Occipital lobe (tissue), 2 donors: ENCODE results near the gene FBXL17. TPM values are rescaled to one million over a fixed set of nuclear protein-coding genes. Genes with fewer than 3 reads are reported as not detected.

Source experiments
- DNase-seq: peaks from one replicate; lab custom pipeline; 2025; lab: John Stamatoyannopoulos, UW
- total RNA-seq: library from RNA; depleted of rRNA; stranded (reverse); fragments of >200 nt; gene quantifications from one replicate; pipeline ENCODE4 v1.2.3, GENCODE V29; 2014

Gene FBXL17
- total RNA-seq, 1 donor from 2014 or later, result 75.0 TPM

GRCh38 chr5:108003178-108003577 lies 378.7 kb downstream of the FBXL17 start:
- DNase-seq, result no peak

- no peak for DNase-seq
Measured at GRCh38 chr5:108001222-108001621, 380.7 kb downstream of the FBXL17 start.

GRCh38 chr5:107997338-107997980 lies 384.4 kb downstream of the FBXL17 start:
- DNase-seq, result no peak

GRCh38 chr5:107993341-107993740 lies 388.6 kb downstream of the FBXL17 start:
- no peak for DNase-seq

- DNase-seq, result no peak
Measured at GRCh38 chr5:107990881-107991810, 390.8 kb downstream of the FBXL17 start.

- no peak for DNase-seq
Measured at GRCh38 chr5:107985144-107985543, 396.8 kb downstream of the FBXL17 start.

- DNase-seq, result no peak
Measured at GRCh38 chr5:107982703-107983425, 399.0 kb downstream of the FBXL17 start.

- no peak for DNase-seq
Measured at GRCh38 chr5:107980923-107981692, 400.8 kb downstream of the FBXL17 start.

GRCh38 chr5:107979900-107980299 lies 402.0 kb downstream of the FBXL17 start:
- DNase-seq, result no peak

- DNase-seq, result no peak
Measured at GRCh38 chr5:107979291-107979690, 402.6 kb downstream of the FBXL17 start.

- DNase-seq, result no peak
Measured at GRCh38 chr5:107977550-107978071, 404.3 kb downstream of the FBXL17 start.

- DNase-seq, result no peak
Measured at GRCh38 chr5:107975568-107975967, 406.3 kb downstream of the FBXL17 start.

- no peak for DNase-seq
Measured at GRCh38 chr5:107971846-107972245, 410.1 kb downstream of the FBXL17 start.

GRCh38 chr5:107969847-107970246 lies 412.1 kb downstream of the FBXL17 start:
- no peak for DNase-seq

GRCh38 chr5:107968998-107969397 lies 412.9 kb downstream of the FBXL17 start:
- DNase-seq, result no peak

GRCh38 chr5:107968406-107968843 lies 413.5 kb downstream of the FBXL17 start:
- no peak for DNase-seq

- DNase-seq, result no peak
Measured at GRCh38 chr5:107966201-107966600, 415.7 kb downstream of the FBXL17 start.

GRCh38 chr5:107964722-107965121 lies 417.2 kb downstream of the FBXL17 start:
- DNase-seq, result no peak

GRCh38 chr5:107959573-107960279 lies 422.2 kb downstream of the FBXL17 start:
- no peak for DNase-seq

GRCh38 chr5:107958861-107959260 lies 423.0 kb downstream of the FBXL17 start:
- DNase-seq, result no peak
